CD4-positive, CD25-positive, alpha-beta regulatory T cell (primary cell): ENCODE results near the gene ACTRT2. TPM values are rescaled to one million over a fixed set of nuclear protein-coding genes. Genes with fewer than 3 reads are reported as not detected.
A peak's percentile ranks its signal among the peaks of the same experiment; 100 is the strongest.

Source experiments
- ATAC-seq, 2 donors: fragments of 150-1000 bp; cut with Tn5 transposase; one replicate each; pipeline ENCODE4 v1.10.0; 2021; ENCODE audit warnings: low read depth in 2 of 2, moderate number of reproducible peaks in 2 of 2, moderate library complexity in 1 of 2
- DNase-seq, 3 donors: peaks; one replicate each; pipeline versions ENCODE4 v3.0.0 to v3.0.0-alpha.2; 2012 to 2022; ENCODE audit warnings: mixed read lengths in 1 of 3
- H3K27ac ChIP-seq: one replicate; pipeline ENCODE4 v1.7.0; 2013; ENCODE audit warnings: mild to moderate bottlenecking, low read length; ENCODE audit not compliant: insufficient read depth, poor library complexity, severe bottlenecking
- H3K27me3 ChIP-seq: one replicate; pipeline ENCODE4 v1.7.0; 2013; ENCODE audit warnings: low read length; ENCODE audit not compliant: control insufficient read depth, insufficient read depth
- H3K36me3 ChIP-seq: one replicate; pipeline ENCODE4 v1.7.0; 2013; ENCODE audit warnings: mild to moderate bottlenecking, low read length, moderate library complexity; ENCODE audit not compliant: control insufficient read depth, insufficient read depth
- H3K4me1 ChIP-seq: 2 replicates; pipeline ENCODE4 v1.7.0; 2013; ENCODE audit warnings: mild to moderate bottlenecking, low read length; ENCODE audit not compliant: insufficient read depth, control insufficient read depth, poor library complexity, severe bottlenecking
- H3K4me3 ChIP-seq: one replicate; pipeline ENCODE4 v1.7.0; 2013; ENCODE audit warnings: low read depth, mild to moderate bottlenecking, low read length, moderate library complexity
- H3K9me3 ChIP-seq, 2 experiments: 1 replicate in 1 of 2; 2 replicates in 1 of 2; pipeline ENCODE4 v1.7.0; 2013; ENCODE audit warnings: low read length in 2 of 2, mild to moderate bottlenecking in 1 of 2, moderate library complexity in 1 of 2; ENCODE audit not compliant: control insufficient read depth in 2 of 2
- H3K27ac Mint-ChIP-seq, 3 donors: one replicate each; pipeline ENCODE4 v1.8.0; 2020 to 2022; ENCODE audit warnings: mild to moderate bottlenecking in 3 of 3, mixed read lengths in 3 of 3, moderate library complexity in 2 of 3
- H3K27me3 Mint-ChIP-seq: one replicate; pipeline ENCODE4 v1.8.0; 2022; ENCODE audit warnings: mild to moderate bottlenecking, mixed read lengths
- H3K36me3 Mint-ChIP-seq: one replicate; pipeline ENCODE4 v1.8.0; 2020; ENCODE audit warnings: mixed read lengths
- H3K4me1 Mint-ChIP-seq, 4 donors: one replicate each; pipeline ENCODE4 v1.8.0; 2020 to 2022; ENCODE audit warnings: mixed read lengths in 4 of 4, mild to moderate bottlenecking in 1 of 4
- H3K4me3 Mint-ChIP-seq, 4 donors: one replicate each; pipeline ENCODE4 v1.8.0; 2020 to 2022; ENCODE audit warnings: mild to moderate bottlenecking in 4 of 4, mixed read lengths in 4 of 4, moderate library complexity in 3 of 4
- H3K9me3 Mint-ChIP-seq, 7 donors: one replicate each; pipeline ENCODE4 v1.8.0; 2020 to 2022; ENCODE audit warnings: mixed read lengths in 7 of 7, mild to moderate bottlenecking in 3 of 7, moderate library complexity in 2 of 7
- polyA plus RNA-seq, 4 donors: library from polyadenylated mRNA; unstranded; fragments of 300-500 nt; fragmentation: Illumina TruSeq; gene quantifications; one replicate each; pipeline ENCODE4 v1.2.3, GENCODE V29; 2021
- total RNA-seq: library from RNA; stranded (reverse); gene quantifications from one replicate; pipeline ENCODE4 v1.2.3, GENCODE V29; 2022

Gene ACTRT2
- total and polyA plus RNA-seq, 5 donors from 2014 or later, result not detected

GRCh38 chr1:3070644-3071564 lies 49.6 kb downstream of the ACTRT2 start:
- H3K27ac ChIP-seq, result no peak overlapping the region
- peak overlapping the region in 2 of 4 donors; percentile 4 to 33 for H3K4me3 Mint-ChIP-seq
- peaks cover 0 to 4% (median under 1%) of the 10 kb centered on the region in 4 donors for H3K4me1 Mint-ChIP-seq
- no peak overlapping the region for H3K4me3 ChIP-seq
- peaks cover 29% of the 10 kb centered on the region for H3K27me3 Mint-ChIP-seq
- H3K27me3 ChIP-seq, result no peaks in the 10 kb centered on the region
- H3K36me3 Mint-ChIP-seq, result no peaks in the 10 kb centered on the region
- no peaks in the 10 kb centered on the region for H3K36me3 ChIP-seq
- no peaks in the 10 kb centered on the region for H3K9me3 ChIP-seq
- peaks cover 0 to 2% (median 0%) of the 10 kb centered on the region in 7 donors for H3K9me3 Mint-ChIP-seq
- DNase-seq, result no peak
- no peak for ATAC-seq
- peak overlapping the region in 1 of 3 donors; percentile 5 for H3K27ac Mint-ChIP-seq
- peaks cover 9% of the 10 kb centered on the region for H3K4me1 ChIP-seq

- peak overlapping the region in 1 of 4 donors; percentile 19 for H3K4me3 Mint-ChIP-seq
- Histone ChIP-seq H3K4me3 (no peak overlapping the region), H3K9me3 (no peaks in the 10 kb centered on the region), H3K4me1 (peaks cover 9% of the 10 kb centered on the region), H3K27ac (no peak overlapping the region), H3K27me3 (no peaks in the 10 kb centered on the region), H3K36me3 (no peaks in the 10 kb centered on the region)
- DNase-seq (no peak), ATAC-seq (no peak)
- peaks cover 0 to 2% (median 0%) of the 10 kb centered on the region in 7 donors for H3K9me3 Mint-ChIP-seq
- peaks cover 29% of the 10 kb centered on the region for H3K27me3 Mint-ChIP-seq
- peaks cover 0 to 4% (median under 1%) of the 10 kb centered on the region in 4 donors for H3K4me1 Mint-ChIP-seq
- H3K27ac Mint-ChIP-seq, result no peak overlapping the region
- no peaks in the 10 kb centered on the region for H3K36me3 Mint-ChIP-seq
These were observed 50.5 kb downstream of the ACTRT2 start for GRCh38 chr1:3071565-3072390.

Other genes starting within 250 kb of the ACTRT2 start
- gene TTC34, start 219.8 kb upstream of the ACTRT2 start, total RNA-seq, result 1.1 TPM
- under 1 TPM; 0.05 to 0.17 (median 0.09) TPM for gene TTC34, start 219.8 kb upstream of the ACTRT2 start, polyA plus RNA-seq
- gene PRDM16, start 47.7 kb downstream of the ACTRT2 start, total RNA-seq, result 0.27 TPM
- gene PRDM16, start 47.7 kb downstream of the ACTRT2 start, polyA plus RNA-seq, result not detected